ENCODE results near the gene AATK.

AATK gene

DNA sequence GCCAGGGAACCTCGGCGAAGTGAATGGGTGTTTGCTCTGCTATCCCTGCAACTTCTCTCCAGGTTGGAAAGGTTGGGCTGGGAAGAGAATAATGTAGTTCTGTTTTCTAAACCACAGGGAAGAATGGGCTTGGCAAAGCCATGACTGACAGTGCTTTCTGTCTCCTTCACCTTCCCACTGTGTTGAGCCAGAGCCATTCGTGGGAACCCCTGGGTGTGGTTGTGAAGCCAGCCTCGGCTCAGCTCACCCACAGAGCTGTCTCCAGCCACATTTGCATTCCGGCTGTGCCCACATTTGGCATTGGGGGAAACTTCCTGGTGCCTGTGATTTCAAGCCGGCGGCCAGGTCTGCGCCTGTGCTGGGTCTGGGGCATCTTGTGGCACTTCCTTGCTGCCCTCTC is 91.1 kb downstream of the AATK start:
- in situ Hi-C loops (cut with HindIII; ENCODE audit: low sequenced_read_pairs) = no loop called here
- DNase-seq (ENCODE audit: low read depth, low spot score) = no peak
- no peak overlapping the region for H3K4me3 ChIP-seq (ENCODE audit: low read depth, low read length)
- TF ChIP-seq, protein P1, sequence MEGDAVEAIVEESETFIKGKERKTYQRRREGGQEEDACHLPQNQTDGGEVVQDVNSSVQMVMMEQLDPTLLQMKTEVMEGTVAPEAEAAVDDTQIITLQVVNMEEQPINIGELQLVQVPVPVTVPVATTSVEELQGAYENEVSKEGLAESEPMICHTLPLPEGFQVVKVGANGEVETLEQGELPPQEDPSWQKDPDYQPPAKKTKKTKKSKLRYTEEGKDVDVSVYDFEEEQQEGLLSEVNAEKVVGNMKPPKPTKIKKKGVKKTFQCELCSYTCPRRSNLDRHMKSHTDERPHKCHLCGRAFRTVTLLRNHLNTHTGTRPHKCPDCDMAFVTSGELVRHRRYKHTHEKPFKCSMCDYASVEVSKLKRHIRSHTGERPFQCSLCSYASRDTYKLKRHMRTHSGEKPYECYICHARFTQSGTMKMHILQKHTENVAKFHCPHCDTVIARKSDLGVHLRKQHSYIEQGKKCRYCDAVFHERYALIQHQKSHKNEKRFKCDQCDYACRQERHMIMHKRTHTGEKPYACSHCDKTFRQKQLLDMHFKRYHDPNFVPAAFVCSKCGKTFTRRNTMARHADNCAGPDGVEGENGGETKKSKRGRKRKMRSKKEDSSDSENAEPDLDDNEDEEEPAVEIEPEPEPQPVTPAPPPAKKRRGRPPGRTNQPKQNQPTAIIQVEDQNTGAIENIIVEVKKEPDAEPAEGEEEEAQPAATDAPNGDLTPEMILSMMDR (IDR thresholded peaks at IDR 0.05; ENCODE audit: low read depth, low read length) = no peak

DNA sequence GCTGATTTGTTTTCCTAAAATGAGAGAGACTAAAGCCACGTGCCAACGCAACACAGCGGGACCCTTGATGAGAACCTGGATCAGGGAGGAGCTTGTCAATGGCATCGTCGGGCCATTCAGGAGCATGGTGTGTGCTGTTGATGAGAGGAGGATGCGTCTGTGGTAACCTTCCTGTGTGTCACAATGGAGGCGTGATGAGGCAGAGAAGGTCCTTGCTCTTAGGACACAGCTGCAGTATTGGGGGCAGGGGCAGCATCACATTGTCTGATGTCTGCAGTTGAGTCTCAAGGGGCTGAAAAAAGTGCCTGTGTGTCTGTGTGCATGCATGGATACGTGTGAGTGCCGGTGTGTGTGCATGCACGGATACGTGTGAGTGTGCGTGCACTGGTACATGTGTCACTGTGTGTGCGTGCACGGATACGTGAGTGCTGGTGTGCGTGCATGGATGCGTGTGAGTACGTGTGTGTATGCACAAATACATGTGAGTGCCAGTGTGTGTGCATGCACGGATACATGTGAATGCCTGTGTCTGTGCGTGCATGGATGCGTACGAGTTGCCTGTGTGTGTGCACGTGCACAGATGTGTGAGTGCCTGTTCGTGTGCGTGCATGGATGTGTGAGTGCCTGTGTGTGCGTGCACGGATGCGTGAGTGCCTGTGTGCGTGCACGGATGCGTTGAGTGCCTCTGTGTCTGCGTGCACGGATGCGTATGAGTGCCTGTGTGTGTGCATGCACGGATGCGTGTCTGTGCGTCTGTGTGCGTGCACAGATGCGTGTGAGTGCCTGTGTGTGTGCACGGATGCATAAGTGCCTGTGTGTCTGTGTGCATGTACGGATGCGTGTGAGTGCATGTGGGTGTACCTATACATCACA is 91.8 kb downstream of the AATK start:
- no peak overlapping the region for H3K4me3 ChIP-seq (ENCODE audit: low read depth, low read length)

DNA sequence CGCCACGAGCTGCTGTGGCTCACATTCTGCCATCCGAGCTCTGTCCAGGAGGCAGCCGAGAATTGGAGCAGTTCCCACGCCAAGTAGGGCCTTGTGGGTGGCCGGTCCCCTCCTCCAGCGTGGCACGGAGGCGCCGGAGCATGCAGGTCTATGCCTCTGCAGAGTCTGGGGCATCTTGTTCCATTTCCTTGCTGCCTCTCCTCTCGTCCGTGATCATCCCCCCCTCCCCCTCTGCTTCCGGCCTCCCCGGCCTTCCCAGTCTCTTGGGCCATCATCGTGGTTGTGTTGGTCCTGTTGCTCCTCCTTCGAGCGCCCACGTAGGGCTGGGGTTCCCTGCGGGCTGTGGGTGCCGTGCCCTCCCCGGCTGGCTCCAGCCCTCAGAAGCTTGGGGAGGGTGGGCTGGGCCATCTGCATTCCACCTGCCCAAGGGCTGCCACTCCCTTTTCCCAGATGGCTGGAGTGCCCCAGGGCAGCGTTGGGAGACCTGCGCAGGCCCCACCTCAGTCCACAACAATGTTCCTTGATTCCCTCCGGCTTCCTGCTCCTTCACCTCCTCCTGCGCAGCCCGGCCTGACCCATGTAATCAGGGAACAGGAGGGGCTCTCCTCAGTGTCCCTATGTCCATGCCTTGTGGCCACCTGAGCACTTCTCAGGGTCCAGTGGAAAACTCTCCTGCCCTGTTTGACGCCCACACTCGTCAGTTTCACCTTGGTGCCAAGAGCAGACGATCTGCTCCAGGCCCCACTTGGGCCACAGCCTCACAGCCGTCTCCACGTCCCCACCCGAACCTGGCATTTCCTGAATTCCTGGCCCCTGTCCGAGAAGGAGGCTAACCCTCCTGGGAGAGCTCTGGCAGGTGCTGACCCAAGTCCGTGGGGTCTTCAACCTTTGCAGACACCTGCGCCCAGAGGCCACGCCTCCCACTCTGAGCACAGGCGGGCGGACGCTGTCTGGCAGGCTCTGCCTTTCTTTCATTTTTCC is 94.0 kb downstream of the AATK start:
- no peak overlapping the region for H3K4me3 ChIP-seq (ENCODE audit: low read depth, low read length)
- no peak for DNase-seq (ENCODE audit: low read depth, low spot score)
- TF ChIP-seq, protein P1 (IDR thresholded peaks at IDR 0.05; ENCODE audit: low read depth, low read length) = no peak
- in situ Hi-C loops (cut with HindIII; ENCODE audit: low sequenced_read_pairs) = no loop called here

More for the DNA sequence above, 91.8 kb downstream of the AATK start:
- no peak for DNase-seq (ENCODE audit: low read depth, low spot score)
- TF ChIP-seq, protein P1 (IDR thresholded peaks at IDR 0.05; ENCODE audit: low read depth, low read length) = no peak
- in situ Hi-C loops (cut with HindIII; ENCODE audit: low sequenced_read_pairs) = no loop called here

DNA sequence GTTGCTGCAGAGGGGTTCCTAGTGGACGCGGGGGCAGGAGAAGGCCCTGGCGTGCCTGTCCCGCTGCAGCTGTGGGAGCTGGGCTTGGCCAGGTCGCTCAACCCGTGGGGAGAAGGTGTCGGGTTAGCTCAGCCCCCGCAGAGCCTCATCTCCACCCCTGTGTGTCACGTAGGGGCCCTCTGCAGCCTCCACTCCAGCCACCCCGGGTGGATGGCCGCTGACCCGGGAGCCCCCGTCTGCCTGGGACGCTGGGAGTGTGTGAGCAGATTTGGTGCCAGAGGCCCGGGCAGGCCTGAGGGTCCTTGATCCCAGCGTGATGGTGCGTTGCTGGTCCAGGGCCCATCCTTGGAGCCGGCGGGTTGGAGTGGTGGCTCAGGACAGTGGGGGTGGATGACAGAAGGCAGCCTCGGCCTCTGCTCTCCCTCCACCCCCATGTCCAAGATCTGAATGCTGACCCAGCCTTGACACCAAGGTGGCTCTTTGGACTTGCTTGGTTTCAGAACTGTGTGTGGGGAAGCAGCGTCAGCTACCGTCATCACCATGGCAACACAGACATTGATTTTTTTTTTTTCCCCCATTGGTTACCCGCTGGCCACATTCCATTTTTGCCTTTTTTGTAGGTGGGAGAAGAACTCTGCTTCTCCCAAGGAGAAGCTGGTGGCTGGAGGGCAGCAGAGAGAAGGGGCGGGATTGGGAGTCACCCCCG is 95.3 kb downstream of the AATK start:
- DNase-seq (ENCODE audit: low read depth, low spot score) = no peak
- in situ Hi-C loops (cut with HindIII; ENCODE audit: low sequenced_read_pairs) = no loop called here
- TF ChIP-seq, protein P1 (IDR thresholded peaks at IDR 0.05; ENCODE audit: low read depth, low read length) = no peak
- no peak overlapping the region for H3K4me3 ChIP-seq (ENCODE audit: low read depth, low read length)

DNA sequence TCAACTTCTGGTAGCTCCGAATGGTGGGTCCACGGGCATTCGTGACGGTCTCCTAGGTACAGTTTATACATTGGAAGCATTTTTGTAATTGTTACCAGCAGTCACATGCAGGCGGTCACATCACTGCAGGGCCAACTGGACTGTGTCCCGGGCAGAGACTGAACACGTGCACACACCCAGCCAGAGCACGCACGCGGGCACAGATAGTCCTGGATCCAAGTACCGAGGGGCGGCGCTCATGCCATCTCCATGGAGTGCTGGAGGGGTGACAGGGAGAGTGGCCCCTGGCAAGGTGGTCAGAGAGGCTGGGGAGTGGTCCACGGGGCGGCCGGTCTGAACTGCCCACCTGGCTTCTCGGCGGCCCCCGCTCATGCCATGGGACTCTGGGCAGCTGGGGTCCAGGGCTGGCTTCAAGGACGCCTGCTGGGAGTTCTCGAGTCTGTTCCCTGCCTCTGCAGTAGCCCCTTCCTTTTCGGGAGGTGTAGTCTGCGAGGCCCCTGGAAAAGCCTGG is 96.8 kb downstream of the AATK start:
- TF ChIP-seq, protein P1 (IDR thresholded peaks at IDR 0.05; ENCODE audit: low read depth, low read length) = no peak
- no peak for DNase-seq (ENCODE audit: low read depth, low spot score)
- H3K4me3 ChIP-seq (ENCODE audit: low read depth, low read length) = no peak overlapping the region
- in situ Hi-C loops (cut with HindIII; ENCODE audit: low sequenced_read_pairs) = no loop called here
